Measurements from ENCODE around the gene OR12D3.

GRCh38 chr6:29424575-29424974 lies 49.5 kb upstream of the OR12D3 start:
- TF ChIP-seq, protein P1, sequence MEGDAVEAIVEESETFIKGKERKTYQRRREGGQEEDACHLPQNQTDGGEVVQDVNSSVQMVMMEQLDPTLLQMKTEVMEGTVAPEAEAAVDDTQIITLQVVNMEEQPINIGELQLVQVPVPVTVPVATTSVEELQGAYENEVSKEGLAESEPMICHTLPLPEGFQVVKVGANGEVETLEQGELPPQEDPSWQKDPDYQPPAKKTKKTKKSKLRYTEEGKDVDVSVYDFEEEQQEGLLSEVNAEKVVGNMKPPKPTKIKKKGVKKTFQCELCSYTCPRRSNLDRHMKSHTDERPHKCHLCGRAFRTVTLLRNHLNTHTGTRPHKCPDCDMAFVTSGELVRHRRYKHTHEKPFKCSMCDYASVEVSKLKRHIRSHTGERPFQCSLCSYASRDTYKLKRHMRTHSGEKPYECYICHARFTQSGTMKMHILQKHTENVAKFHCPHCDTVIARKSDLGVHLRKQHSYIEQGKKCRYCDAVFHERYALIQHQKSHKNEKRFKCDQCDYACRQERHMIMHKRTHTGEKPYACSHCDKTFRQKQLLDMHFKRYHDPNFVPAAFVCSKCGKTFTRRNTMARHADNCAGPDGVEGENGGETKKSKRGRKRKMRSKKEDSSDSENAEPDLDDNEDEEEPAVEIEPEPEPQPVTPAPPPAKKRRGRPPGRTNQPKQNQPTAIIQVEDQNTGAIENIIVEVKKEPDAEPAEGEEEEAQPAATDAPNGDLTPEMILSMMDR (IDR thresholded peaks at IDR 0.05) = no peak
- TF ChIP-seq POLR2A (IDR thresholded peaks at IDR 0.05) = no peak
